GM12873 (cell line): Measurements from ENCODE around the gene RAB7A.

ENCODE experiments used
- CTCF ChIP-seq: IDR thresholded peaks from 2 replicates; pipeline ENCODE4 v1.5.1; 2012; ENCODE audit warnings: low read depth, mild to moderate bottlenecking, moderate library complexity, low read length, control low read depth; ENCODE audit not compliant: insufficient read depth; ENCODE audit errors: missing control alignments

The RAB7A gene

GRCh38 chr3:128689060-128689459 lies 36.9 kb upstream of the RAB7A start:
- no peak for TF ChIP-seq CTCF

- no peak for TF ChIP-seq CTCF
These were observed 32.3 kb upstream of the RAB7A start for GRCh38 chr3:128693696-128694095.

DNA sequence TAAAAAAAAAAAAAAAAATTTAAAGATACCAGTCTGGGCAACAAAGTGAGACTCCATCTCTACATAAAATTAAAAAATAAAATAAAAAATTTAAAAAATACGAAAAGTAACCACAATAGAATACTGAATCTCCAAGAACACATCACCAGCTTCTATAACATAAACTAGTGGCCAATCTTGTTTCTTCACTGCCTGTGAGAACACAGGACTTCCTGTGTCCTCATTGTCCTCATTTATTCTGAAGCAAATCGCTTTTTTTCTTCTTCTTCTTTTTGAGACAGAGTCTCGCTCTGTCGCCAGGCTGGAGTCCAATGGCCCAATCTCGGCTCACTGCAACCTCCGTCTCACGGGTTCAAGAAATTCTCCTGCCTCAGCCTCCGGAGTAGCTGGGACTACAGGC lies 28.6 kb upstream of the RAB7A start:
- TF ChIP-seq CTCF: no peak

DNA sequence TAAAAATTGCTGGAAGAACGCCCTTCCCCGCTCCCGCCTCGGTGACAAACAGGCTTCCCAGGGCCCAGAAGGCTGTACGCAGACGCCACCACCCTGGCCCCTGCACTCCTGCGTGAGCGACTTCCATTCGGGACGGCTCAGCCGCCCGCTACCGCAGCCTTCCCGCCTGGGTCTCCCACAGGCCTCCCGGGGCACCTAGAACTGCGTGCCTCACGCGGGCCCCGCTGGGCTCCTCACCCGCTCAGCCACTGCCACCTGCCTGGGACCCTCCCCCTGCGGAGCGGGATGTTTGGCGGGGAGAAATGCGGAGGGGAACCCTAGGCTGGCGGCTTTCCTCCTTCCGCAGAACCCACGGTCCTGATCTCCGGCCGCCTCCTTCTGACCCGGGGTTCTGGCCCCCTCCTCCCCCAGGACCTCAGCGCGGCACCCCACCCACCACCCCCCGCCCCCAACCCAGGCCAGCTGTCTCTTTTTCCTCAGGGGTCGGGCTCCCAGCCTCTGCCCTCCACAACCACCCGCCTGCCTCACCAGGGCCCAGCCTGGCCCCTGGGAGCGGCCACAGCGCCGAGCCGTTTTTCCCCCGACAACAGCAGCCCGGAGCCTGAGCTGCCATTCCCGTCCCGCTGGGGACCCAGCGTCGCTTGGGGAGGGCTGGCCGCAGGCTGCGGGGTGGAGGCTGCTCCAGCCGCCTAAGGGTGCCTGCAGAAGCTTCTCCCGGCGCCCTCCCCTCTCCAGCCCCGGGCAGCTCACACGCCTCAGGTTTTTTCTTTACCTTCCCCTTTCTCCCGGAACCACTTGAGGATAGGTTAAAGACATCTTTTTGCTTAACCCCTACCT lies 27.6 kb upstream of the RAB7A start:
- no peak for TF ChIP-seq CTCF

DNA sequence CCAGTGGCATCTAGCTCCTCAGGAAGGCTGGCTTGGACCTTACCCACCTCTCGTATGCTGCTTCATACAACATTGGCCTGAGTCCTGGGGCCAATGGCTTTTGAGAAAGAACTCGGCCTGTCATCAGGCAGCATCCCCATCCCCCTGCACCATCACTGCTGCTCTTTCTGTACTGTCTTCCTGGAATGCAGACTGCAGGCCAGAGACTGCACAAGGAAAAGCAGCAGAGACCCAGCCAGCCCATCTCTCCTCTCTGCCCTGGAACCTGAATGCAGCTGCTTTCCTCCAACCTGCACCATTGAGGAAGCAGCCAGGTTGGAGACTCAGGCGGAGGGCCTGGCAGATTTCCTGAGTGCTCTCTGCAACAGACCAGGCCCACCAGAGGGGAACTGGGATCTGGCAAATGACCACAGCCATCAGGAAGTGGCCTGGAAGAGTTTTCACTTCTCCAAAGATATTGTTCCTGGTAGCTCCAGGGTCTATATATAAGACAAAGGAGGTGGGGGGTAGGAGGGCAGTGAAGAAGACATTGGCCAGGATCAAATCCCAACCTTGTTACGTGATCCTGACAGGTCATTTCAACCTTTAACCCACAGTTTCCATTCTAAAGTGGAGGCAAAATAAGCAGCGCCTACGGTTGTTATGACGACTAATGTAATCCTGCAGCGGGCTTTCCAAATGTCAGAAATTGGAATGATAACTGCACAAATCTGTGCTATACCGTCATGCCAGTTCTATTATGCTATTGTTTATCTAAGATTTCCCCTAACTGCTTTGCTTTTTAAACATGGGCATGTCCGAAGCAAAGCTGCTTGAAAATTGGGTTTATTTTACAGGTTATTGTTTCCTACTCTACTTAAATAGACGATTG lies 24.4 kb upstream of the RAB7A start:
- TF ChIP-seq CTCF: no peak

DNA sequence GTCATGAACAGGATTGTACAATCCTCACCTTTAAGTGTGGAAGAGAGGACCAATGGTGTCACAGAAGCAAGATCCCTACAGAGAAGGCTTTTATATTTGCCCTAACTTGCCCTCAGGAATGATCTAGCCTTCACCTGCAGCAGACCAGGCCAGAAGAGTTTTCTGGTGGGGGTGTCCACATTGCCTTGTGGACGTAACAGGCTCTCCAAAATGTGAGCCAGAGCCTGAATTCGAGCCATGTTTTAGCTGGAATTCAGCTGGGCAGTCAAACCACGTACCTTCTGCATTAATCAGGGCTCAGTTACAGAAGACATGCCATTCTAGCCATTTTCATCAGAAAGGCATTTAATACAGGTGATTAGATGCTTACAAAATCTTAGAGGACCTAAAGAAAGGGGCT lies 23.6 kb upstream of the RAB7A start:
- TF ChIP-seq CTCF: no peak

- TF ChIP-seq CTCF: no peak
These were observed 22.4 kb upstream of the RAB7A start for GRCh38 chr3:128703561-128703960.
